ENCODE results near the gene ATP13A5.

DNA sequence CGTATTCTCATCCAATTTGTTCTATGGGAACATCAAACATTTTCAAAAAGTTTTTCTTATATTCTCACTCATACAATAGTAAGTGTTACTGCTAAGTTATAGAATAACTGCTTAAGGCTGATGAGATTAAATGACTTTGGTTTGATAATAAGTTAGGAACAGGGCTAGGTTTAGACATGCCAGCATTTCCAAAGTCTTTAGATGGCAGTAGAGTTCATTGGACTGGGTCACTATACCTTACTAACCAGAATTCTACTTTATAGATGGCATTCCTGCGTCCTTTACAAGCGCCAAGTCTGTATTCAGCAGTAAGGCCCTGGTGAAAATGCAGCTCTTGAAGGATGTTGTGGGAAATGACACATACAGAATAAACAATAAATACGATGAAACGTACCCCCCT lies 115.8 kb downstream of the ATP13A5 start:
- TF ChIP-seq, protein P1, sequence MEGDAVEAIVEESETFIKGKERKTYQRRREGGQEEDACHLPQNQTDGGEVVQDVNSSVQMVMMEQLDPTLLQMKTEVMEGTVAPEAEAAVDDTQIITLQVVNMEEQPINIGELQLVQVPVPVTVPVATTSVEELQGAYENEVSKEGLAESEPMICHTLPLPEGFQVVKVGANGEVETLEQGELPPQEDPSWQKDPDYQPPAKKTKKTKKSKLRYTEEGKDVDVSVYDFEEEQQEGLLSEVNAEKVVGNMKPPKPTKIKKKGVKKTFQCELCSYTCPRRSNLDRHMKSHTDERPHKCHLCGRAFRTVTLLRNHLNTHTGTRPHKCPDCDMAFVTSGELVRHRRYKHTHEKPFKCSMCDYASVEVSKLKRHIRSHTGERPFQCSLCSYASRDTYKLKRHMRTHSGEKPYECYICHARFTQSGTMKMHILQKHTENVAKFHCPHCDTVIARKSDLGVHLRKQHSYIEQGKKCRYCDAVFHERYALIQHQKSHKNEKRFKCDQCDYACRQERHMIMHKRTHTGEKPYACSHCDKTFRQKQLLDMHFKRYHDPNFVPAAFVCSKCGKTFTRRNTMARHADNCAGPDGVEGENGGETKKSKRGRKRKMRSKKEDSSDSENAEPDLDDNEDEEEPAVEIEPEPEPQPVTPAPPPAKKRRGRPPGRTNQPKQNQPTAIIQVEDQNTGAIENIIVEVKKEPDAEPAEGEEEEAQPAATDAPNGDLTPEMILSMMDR (IDR thresholded peaks at IDR 0.05), result no peak
- TF ChIP-seq POLR2A (IDR thresholded peaks at IDR 0.05), result no peak
